ENCODE data around the gene MAEL.

DNA sequence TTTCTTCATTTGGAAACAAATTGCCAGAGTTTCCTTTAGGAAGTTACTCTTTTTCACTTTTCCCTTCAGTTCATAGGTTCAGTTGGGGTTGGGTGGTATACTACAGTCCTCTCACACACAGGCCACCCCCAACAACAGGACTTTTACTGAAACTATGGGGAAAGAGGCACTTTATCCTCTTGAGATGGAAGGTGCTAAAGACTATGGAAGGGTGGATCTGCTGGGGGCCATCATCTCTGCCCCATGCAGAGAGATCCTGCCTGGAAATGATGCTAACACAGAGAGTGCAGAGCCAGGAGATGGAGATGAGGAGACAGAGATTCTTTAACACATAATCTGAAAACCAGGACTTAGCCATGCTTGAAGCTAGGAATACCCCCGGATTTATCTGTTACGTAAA lies 38.0 kb upstream of the MAEL start:
- TF ChIP-seq CTCF (IDR thresholded peaks at IDR 0.05) (no peak), NR2C2 (CRISPR knock-in tag; IDR thresholded peaks at IDR 0.05) (no peak), KAT7 (CRISPR knock-in tag; IDR thresholded peaks at IDR 0.05; ENCODE audit: borderline replicate concordance) (no peak), GABPB1 (CRISPR knock-in tag; IDR thresholded peaks at IDR 0.05) (no peak), ESRRA (CRISPR knock-in tag; IDR thresholded peaks at IDR 0.05; ENCODE audit: borderline replicate concordance) (no peak), ARID4B (CRISPR knock-in tag; IDR thresholded peaks at IDR 0.05; ENCODE audit: borderline replicate concordance) (no peak), TCF7 (CRISPR knock-in tag; IDR thresholded peaks at IDR 0.05; ENCODE audit: low read depth) (no peak)
- TF ChIP-seq, protein P1, sequence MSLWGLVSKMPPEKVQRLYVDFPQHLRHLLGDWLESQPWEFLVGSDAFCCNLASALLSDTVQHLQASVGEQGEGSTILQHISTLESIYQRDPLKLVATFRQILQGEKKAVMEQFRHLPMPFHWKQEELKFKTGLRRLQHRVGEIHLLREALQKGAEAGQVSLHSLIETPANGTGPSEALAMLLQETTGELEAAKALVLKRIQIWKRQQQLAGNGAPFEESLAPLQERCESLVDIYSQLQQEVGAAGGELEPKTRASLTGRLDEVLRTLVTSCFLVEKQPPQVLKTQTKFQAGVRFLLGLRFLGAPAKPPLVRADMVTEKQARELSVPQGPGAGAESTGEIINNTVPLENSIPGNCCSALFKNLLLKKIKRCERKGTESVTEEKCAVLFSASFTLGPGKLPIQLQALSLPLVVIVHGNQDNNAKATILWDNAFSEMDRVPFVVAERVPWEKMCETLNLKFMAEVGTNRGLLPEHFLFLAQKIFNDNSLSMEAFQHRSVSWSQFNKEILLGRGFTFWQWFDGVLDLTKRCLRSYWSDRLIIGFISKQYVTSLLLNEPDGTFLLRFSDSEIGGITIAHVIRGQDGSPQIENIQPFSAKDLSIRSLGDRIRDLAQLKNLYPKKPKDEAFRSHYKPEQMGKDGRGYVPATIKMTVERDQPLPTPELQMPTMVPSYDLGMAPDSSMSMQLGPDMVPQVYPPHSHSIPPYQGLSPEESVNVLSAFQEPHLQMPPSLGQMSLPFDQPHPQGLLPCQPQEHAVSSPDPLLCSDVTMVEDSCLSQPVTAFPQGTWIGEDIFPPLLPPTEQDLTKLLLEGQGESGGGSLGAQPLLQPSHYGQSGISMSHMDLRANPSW (CRISPR knock-in tag; conservative IDR thresholded peaks at IDR 0.05; ENCODE audit: low read depth) = no peak
- TF ChIP-seq, protein P2, sequence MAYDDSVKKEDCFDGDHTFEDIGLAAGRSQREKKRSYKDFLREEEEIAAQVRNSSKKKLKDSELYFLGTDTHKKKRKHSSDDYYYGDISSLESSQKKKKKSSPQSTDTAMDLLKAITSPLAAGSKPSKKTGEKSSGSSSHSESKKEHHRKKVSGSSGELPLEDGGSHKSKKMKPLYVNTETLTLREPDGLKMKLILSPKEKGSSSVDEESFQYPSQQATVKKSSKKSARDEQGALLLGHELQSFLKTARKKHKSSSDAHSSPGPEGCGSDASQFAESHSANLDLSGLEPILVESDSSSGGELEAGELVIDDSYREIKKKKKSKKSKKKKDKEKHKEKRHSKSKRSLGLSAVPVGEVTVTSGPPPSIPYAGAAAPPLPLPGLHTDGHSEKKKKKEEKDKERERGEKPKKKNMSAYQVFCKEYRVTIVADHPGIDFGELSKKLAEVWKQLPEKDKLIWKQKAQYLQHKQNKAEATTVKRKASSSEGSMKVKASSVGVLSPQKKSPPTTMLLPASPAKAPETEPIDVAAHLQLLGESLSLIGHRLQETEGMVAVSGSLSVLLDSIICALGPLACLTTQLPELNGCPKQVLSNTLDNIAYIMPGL (CRISPR knock-in tag; IDR thresholded peaks at IDR 0.05) = no peak
- TF ChIP-seq, protein P3, sequence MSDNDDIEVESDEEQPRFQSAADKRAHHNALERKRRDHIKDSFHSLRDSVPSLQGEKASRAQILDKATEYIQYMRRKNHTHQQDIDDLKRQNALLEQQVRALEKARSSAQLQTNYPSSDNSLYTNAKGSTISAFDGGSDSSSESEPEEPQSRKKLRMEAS (CRISPR knock-in tag; IDR thresholded peaks at IDR 0.05) = no peak
